DMS79 treated with DMSO at 0.1 percent for 48 hours (cell line): Measurements from ENCODE around the gene ZNF80.

ENCODE experiments used
- DNase-seq: peaks from one replicate; lab custom pipeline; 2025; lab: John Stamatoyannopoulos, UW

Gene ZNF80

DNA sequence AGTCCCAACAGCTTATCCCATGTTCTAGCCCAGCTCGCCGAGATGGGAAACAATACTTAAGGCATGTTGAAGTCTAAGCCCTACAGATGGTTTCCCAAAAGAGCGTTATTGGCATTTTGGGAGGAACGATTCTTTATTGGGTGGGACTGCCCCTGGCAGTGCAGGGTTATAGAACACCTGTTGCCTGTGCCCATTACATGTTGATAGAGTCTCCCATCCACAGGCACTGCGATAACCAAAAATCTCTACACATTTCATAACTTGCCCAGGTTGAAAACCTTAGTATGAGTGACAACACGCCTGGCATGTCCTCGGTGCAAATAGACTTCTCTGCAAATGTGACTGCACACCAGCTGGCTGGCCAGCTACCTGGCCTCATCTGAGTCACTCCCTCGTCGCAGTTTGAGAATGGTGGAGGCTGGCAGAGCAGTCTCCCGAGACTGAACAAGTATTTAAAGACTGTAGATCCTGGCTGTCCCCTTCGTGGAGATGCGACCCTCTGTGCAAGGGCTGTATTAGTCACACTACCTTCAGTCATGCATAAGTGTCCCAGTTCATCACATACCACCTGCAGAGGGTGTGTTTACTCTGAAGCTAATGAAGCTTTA is 18.7 kb downstream of the ZNF80 start:
- no peak for DNase-seq

DNA sequence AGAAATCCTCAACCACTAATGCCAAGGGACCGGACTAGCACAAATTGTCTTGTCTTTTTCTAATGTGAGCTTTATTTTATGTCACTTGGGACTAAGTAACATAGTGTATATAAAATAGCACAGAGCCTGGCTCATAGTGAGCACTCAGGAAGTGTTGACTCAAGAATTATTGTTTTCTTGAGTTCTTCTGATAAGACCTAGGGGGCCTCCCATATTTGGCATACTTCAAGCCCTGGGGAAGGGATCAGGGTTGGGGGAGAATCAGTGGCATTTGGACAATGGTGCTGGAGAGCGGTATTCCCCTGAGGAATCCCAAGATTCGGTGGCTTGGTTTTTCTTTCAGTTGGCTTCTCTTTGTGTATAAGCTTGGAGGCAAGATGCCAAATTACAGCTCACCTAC is 19.4 kb downstream of the ZNF80 start:
- no peak for DNase-seq

DNA sequence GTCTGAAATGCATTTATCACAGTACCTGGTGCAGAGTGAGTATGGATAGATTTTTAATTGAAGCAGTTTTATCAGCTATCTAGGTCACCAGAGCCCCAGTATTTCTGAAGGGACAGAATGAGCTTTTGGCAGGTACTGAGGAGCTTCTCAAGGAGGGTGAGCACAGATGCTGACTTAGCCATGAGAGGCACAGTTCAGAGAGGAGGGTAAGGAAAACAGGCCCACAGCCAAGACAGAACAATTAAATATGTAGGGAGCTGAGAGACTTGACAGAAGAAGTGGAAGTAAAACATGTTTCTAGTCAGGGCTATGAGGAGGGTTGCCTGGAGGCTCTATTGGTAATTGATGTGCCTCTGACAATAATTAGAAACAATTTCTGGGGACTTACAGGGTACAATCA is 20.1 kb downstream of the ZNF80 start:
- DNase-seq = peak; percentile 81

DNA sequence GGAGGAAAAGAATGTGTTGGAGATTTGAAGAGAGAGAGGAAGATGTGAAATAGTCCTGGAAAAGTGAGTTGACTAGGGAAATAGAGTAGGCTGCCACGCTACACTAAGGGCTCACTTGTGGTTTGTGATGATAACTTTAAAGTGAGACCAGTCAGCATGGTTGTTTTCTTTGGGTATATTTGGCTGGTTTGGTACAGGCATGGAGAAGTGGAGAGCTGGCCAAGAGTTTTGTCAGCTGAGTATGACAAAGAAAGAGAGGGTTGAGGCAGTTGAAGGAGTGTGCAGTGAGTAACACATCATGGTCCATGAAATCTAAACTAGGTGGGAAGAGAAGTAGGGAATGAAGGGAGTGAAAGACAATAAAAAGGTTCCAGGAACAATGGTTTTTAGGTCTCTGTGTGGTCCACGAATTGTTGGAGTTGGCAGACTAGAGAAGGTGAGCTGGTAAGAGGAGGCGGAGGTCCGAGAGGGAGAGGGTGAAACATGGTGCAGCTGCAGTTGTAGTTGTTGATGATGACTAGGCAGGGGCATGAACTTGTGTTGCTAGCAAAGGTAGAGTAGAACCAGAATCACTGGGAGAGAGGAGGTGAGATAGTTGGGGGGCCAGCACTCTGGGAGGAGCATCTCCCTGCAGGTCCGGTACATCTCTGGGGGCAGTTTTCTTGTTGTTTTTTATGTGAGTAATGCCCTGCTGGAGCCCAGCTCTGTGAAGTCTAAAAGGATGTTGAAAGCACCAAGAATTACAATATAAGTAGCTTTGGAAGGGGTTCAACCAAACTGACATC is 21.0 kb downstream of the ZNF80 start:
- peak; percentile 4 for DNase-seq

DNA sequence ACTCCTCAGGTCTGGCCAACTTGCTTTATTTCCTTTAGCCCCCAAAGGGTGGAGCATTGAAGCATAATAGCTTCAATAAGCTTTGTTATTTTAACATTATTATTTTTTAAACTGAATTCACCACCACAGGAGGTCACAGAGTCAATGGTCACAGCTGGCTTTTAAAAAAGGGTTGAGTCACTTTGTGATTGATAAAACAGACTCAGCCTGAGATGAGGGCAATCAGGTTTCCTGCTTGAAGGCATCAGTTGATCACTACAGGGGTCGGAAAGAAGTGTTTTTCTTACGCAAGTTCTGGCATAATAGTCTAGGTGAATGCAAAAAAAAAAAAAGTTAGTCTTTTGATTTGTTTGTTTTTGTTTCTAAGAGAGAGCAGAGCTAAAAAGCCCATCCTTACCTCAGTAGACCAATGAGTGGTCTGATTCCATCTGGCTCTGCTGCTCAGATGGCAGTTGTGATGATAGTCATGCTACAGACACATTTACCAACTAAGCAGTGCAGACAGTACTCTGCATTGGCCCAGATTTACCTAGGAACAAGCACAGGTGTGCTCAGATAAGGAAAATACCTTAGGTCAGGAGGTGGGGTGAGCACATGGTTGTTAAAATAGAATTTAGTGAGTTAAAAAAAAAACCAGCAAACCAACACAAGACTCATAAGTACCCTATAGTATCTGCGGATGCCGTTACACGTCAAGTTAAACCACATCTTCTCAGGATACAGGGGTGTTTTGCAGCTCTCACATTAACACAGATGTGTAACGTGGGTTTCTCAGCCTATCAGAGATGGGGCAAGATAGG is 22.6 kb downstream of the ZNF80 start:
- no peak for DNase-seq

DNA sequence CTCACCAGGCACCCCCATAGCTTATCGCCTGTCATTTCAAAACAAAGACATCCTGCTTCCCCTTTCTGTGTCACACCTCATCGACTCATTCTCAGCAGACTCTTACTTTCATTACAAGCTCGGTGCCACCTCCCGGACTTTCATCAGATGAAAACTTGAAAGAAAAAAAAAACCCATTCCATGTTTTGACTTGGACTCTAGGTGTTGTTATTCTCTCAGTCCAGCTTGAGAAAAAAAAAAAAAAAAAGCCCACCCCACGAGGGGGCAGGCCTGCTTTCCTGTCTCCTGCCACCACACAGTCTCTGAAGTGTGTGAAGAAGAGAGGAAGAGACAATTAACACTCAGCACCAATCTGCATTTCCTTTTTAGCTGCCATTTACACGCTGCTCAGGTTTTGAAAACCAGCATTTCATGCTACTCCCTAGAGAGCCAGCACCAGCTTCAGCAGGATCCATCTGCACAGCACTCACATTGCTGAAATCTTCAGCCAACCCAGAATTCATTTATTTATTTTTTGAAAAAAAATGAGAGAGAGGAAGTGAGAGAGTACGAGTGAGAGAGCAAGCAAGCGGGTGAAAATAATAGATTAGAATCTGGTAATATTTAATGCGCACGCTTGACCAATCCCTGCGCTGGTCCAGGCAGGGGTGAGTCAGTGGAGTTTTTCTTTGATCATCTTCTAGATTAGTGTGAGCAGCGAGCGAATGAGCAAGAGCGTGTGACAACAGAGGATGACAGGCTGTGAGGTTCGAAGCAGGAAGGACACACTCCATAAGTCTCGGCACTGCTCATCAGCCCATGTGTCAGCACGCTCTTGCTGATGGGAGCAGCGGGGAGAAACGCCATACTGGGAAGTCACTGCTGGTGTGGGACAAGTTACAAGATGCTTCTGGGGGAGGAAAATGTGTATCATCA is 23.5 kb downstream of the ZNF80 start:
- DNase-seq = peak; percentile 39

DNA sequence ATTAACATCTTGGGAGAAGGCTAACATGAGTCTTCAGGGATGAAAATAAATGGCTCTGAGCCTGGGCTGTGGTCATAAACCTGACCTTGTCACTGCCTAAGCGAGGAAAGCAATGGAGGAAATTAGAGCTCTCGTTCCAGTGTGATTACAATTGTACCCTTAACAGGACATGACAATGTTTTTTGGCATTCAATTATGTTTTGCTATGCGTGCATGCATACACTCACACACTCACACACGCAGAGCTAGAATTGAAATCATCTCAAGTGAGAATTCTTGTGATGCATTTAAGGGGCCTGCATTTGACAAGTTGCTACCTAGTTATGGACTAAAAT is 24.1 kb downstream of the ZNF80 start:
- peak; percentile 39 for DNase-seq

DNA sequence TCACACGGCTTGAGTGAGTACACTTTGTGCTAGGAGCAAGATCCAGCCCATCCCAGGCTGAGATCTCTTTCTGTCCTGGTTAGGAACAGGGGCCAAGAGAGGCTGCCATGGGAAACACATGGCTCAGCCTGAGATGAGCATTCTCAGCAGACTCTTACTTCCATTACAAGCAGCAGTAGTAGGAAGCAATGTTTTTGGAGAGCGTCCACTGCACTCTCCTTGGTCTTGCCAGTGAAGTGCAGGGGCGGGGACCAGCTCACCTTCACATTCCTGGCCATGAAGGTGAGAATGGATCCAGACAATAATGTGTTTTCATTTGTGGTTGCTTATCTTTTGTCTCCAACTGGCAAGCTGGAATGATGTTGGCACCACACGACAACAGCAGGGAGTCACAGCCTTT is 24.7 kb downstream of the ZNF80 start:
- DNase-seq = no peak

DNA sequence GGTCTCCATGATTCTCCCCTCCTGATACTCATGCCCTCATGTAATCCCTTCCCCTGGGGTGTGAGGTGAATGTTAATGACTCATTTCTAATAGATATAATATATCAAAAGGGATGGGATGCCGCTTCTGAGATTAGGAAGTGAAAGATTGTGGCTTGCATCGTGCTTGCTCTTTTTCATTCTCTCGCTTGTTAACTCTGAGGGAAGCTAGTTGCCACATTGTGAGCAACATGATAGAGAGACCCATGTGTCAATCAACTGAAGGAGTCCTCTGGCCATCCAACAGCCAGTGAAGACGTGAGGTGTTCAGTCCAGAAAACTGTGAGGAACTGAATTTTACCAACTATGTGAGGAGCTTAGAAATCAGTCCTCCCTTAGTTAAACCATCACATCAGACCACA is 29.6 kb downstream of the ZNF80 start:
- DNase-seq = no peak

DNA sequence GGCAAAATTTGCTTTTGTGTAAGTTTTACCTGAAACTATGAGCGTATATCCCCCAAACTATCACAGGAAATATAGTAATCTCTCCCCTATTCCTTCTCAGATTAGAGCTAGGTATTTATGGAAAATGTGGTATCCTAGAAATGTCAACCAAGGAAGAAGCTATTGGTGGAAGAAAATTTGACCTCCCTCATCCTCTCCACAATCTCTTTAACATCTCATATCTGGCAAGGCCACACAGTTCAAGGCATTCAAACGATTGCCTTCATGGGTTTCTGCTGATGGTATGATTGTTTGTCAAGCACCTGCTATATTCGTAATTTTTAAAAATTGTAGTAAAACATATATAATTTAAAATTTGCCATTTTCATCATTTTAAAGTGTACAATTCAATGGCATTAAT is 31.0 kb downstream of the ZNF80 start:
- DNase-seq = no peak

DNA sequence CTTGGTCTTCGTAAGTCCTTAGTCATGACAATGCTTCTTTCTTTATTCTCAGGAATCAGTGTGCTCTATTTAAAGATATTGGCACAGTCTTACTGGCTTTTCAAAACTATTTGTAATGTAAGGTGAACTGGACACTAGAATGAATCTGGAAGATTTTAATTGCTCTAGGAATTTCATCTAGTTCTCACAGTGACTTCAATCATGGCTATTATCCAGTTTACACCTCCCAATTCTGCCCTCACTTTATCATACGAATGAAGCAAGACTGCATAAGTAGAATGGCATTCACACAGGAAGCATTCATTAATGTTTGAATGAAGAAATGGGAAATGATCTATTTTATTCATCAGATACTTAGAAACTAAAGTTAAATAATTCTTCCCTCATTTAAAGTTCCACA is 31.8 kb downstream of the ZNF80 start:
- DNase-seq = no peak

DNA sequence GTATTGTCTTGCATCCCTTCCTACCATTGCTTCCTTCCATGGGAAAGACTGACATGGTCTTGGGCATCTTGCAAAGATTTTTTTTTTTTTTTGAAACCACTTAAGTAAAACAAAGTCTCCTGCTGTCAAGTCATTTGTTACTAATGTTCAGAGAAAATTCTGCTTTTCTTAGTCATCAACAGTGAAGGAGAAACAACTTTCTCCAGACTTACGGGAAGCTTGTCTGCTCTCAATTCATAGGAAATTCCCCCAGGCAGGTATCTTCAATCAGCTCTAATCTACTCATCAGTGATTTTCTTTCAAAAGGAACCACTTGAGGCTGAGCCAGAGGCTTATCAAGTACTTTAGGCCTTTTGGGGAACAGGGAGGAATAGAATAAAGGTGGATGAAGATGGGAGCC is 42.6 kb downstream of the ZNF80 start:
- peak; percentile 10 for DNase-seq

DNA sequence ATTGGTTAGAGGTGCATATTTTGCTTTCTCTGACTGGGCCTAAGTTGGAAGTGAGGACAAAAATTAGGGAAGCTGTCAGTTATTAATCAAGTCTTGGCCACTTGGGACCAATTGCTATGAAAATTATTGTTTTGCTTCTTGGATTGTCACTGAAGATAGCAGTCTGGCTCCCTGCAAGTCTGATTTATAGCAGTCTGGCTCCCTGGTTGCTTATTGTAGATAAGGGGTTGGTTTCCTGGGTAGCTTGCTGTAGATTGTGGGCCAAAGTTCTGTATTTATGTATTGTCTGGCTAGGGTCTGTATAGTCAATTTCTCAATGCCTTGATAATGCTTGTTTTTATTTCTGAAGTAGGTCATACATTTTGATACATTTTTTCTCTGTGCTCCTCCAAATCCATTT is 45.2 kb downstream of the ZNF80 start:
- no peak for DNase-seq

DNA sequence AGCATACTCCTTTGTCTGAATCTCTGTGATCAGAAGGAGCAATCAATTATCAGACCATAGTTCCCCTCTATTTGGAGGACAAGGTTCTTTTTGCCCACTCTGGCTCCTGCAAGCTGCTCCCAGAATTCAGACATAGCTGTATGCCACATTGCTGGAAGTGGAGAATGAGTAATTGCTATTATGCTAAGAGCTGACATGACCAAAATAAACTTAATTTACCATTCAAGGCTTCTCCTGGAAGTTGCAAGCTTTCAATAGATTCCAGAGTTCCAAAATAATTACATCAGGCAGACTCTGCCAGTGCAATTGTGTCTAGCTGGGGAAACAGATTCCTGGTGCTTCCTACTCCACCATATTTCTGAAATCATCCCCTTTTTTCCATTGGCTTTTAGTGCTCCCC is 50.9 kb downstream of the ZNF80 start:
- DNase-seq = no peak
